Measurements from ENCODE around the gene TTLL4.

GRCh38 chr2:218748741-218749441, 38.3 kb downstream of the TTLL4 start:
- TF ChIP-seq CTCF (conservative IDR thresholded peaks at IDR 0.05; ENCODE audit: low read length): no peak
- TF ChIP-seq EZH2phosphoT487 (IDR thresholded peaks at IDR 0.05; ENCODE audit: borderline replicate concordance): no peak

Measured in Loucy (cell line).